GM18499 (cell line): ENCODE data around the gene SH3PXD2A.

ENCODE experiments used
- ATAC-seq: cut with Tn5 transposase; IDR thresholded peaks from one replicate; pipeline ENCODE4 v1.9.1; 2021; ENCODE audit warnings: moderate number of reproducible peaks; ENCODE audit not compliant: insufficient read depth, unreplicated experiment

Gene SH3PXD2A

DNA sequence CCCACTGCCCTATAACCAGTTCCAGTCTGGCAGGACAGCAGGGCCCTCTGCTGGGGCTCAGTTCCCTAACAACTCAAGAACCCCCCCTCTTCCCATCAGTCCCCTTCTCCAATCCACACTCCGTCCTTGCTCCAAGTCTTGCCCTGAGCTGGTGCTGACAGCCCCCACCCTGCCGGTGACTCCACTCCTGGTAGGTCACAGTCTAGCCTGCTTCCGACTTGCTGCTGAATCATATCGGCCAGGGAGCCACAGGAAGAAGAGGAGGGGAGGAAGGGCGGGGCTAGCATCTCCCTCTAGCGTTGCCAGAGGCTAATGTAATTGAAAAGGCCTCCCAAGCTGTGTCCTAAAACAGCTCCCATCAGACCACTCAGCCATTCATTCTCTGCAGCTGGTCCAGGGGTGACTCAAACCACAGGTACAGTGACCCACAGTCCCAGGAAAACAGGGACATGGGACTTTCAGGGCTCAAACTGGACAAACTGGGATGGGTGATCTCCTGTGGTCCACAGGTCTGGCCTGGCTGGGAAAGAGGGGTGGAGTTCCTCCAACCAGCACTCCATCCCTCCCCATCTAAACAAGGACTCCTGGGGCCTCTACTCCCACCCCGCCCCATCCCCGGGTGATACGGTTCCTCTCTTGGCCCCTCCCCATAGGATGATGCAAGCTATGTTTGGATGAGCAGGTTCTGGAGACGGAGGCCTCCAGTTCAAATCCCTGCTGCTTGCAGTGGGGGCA lies 158.8 kb downstream of the SH3PXD2A start:
- ATAC-seq, result no peak

- ATAC-seq, result no peak
Observed at GRCh38 chr10:103696094-103696410, 159.3 kb downstream of the SH3PXD2A start.

DNA sequence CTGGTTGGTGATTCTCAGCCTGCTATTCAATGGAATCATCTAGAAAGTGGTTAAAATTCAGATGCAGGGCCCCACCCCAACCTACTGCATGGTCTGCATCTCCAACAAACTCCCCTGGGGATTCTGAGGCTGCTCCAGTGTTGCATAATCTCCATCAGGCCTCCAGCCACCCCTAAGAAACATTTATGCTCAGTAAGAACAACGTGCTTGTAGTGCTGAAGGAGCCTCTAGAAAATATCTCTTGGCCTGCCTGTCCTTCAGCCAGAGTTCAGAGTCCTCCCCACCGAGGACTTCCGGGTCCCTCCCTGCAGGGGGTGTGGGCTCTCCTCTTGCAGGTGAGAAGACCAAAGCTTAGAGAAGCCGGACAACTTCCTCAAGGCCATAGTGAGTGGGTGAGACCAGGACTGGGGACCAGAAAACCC lies 159.8 kb downstream of the SH3PXD2A start:
- no peak for ATAC-seq

- ATAC-seq, result no peak
Observed at GRCh38 chr10:103693812-103694205, 161.6 kb downstream of the SH3PXD2A start.

DNA sequence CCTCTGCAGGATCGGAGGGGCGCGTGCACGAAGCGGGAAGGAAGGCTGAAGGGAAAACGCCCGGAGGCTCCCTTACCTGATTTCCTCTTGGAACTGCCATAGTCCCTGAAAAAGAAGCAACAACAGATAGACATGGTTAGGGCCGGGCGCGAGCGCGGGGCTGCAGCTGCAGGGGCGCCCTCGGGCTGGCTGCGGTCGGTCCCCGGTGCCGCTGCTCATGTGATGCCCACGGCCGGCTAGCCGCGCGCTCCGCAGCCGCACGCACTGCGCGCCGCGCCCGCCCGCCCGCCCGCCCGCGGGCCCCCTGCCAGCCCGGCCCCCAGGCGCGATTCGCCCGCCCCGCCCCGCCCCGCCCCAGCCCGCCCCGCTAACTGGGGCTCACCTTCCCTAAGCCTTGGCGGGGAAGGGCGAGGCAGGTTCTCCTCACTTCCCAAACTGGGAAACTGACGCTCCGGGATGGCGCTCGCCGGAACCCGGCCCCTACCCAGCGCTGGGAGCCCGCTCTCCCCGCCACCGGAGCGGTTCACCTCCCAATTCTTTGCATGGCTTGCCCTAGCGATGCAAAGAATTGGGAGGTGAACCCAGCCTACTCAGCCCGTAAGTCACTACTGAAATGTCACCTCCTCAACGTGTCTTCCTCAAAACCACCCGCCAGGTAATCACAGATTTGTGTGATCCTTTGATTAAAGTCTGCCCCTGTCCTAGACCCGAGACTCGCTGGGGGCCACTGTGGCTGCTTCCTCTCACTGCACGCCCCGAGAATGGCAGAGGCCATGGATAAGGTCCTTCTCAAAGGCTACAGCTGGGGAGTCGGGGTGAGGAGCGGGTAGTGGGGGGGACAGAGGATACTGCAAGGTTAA lies 162.2 kb downstream of the SH3PXD2A start:
- no peak for ATAC-seq

GRCh38 chr10:103692436-103692951 lies 162.9 kb downstream of the SH3PXD2A start:
- ATAC-seq, result peak; percentile 47

GRCh38 chr10:103691723-103692435 lies 163.5 kb downstream of the SH3PXD2A start:
- ATAC-seq, result peak; percentile 7

GRCh38 chr10:103691267-103691666 lies 164.1 kb downstream of the SH3PXD2A start:
- no peak for ATAC-seq

DNA sequence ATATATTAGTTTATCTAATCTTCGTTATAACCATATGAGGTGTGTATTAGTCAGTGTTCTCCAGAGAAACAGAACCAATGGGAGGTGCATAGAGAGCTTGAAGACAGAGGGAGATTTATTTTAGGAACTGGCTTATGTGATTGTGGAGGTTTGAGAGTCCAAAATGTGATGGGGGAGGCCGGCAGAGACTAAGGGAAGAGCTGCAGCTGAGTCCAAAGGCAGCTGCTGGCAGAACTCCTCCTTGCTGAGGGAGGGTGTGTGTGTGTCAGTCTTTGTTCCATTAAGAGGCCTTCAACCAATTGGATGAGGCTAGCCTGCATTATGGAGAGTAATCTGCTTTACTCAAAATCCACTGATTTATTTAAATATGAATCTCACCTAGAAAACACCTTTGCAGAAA lies 165.1 kb downstream of the SH3PXD2A start:
- no peak for ATAC-seq

GRCh38 chr10:103688491-103688890 lies 166.9 kb downstream of the SH3PXD2A start:
- ATAC-seq, result no peak

DNA sequence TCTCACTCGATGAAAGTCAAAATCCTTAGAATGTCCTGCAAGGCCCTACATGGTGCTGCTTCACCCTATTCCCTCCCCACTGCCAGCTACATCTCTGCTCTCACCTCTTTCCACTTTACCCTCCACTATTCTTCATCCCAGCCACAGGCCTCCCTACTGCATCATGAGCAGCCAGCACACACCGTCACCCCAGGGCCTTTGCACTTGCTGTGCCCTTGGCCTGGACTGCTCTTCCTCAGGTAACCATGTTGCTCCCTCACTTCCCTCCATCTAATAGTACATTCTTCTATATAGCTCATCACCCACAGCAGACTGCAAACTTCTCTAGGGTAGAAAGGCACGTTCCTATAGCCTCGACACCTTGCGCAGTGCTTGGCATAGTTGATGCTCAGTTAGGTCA lies 167.7 kb downstream of the SH3PXD2A start:
- no peak for ATAC-seq

DNA sequence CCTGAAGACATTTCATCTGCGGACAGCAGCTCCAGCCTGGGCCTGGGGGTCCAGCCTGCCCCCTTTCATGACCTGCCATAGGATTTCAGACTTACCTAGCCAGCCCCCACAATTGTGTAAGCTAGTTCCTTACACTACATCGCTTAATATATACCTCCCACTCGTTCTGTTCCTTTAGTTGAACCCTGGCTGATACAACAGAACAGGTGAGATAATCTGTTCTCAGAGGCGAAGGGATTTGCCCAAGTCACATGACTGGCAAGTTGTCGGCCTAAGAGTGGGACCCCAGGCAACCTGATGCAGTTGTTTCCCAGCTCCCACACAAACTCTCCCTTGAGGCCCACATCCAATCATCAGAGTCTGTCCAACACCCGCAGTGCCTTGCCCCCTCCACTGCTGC lies 168.2 kb downstream of the SH3PXD2A start:
- no peak for ATAC-seq

DNA sequence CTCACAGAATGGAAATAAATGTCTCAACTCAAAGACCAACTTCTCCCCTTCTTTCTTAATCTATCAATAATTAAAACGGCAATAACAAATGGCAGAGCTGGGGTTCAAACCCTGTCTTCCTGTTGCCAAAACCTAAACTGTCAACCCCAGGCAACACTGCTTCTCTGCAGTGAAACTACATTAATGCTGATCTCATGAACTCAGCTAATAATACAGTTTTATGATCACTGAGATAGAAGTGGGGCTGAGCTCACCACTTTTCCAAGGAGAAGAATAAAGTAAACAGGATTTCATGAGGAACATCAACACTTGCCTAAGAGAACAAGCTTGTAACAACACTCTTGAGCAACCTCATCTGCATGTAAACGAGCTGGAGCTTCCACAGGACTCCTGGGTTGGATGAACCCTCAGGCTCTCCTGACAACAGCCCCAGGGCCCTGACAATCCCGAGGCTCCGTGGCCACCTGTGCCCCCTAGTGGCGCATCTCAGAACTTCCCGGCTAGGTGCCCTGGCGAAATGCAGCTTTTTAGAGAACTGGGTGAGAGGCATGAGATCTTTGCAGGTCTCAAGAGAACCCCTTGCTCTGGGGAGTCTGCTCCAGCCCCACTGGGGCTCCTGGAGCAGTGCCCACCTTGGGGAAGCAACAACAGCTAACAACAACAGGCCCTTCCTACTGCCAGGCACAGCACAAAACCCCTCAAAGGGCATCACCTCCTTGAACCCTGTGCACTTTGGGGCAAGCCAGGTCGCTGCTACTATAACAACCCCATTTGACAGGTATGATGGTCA lies 169.3 kb downstream of the SH3PXD2A start:
- no peak for ATAC-seq

DNA sequence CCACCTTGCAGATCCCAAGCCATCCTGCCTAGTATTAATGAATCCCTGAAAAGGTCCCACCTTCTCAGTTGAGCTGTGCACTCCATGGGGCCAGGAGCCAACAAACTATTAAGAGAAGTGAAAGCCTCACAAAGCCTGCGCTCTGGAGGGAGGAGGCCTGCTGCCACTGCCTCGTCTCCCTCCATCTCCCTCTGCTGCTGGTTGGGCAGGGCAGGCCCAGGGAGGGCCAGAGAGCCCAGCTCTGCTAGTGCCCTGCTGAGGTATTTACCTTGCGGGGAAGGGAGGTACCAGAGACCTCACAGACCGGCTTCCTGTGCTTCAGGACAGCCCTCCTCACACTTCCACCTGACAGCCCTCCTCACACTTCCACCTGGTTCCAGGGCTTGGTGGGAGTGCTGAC lies 171.5 kb downstream of the SH3PXD2A start:
- ATAC-seq, result no peak

- ATAC-seq, result no peak
Observed at GRCh38 chr10:103682631-103683030, 172.7 kb downstream of the SH3PXD2A start.

GRCh38 chr10:103681617-103682399 lies 173.6 kb downstream of the SH3PXD2A start:
- no peak for ATAC-seq

DNA sequence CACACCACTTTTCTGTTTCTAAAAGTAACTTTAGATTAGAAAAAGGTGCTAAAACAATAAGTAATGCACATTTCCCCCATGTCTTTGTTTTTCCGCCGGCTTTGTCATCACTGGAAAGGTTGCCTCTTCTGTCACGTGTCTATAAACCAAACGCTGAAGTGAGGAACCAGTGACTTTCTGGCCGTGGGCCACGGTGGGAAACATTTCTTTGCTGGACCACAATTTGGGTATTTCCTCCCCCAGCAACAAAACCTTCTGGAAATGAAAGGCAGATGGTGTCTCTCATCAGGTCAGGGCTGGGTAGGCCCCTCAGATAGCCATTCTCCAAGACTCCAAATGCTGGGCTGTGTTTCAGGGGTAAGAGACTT lies 174.5 kb downstream of the SH3PXD2A start:
- no peak for ATAC-seq

DNA sequence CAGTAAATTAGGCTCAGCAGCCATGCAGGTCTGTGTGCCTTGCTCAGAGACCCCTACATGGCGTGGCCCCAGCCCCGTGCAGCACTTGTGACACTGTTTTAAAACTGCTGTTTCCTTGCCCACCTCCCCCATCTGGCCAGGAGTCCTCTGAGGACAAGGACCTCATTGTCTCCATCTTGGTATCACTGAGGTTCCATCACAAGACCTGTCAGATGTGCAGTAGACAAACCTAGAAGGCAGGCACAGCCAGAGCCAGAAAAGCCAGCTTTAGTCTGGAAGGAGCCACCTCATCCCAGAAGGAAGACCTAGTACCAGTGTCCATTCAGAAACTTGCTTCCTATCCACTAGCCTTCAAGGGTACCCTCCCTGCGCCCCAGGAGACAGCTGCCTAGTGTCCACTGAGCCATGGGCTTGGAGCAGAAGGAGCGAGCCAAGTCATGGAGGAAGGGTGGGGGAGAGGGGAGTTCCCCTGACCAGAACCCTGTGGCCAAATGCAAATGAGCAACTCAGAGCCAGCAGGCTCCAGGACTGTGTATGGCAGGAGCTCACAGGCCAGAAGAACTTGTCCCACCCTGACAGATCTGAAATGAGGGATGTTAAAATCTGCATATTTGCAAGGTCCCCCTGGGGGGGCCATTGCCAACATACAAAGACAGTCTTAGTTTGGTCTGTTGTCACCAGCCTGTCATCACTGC lies 176.1 kb downstream of the SH3PXD2A start:
- ATAC-seq, result peak; percentile 71

GRCh38 chr10:103678178-103678526 lies 177.2 kb downstream of the SH3PXD2A start:
- ATAC-seq, result peak; percentile 70
